ENCODE results near the gene GRM1.

GRM1 gene

GRCh38 chr6:146389740-146390139 lies 360.9 kb downstream of the GRM1 start:
- no peaks in the 10 kb centered on the region for H3K27me3 ChIP-seq (ENCODE audit: insufficient read depth, low read length, poor library complexity)
- H3K9me3 ChIP-seq (ENCODE audit: insufficient read depth, low read length, severe bottlenecking) = no peaks in the 10 kb centered on the region
- no peak overlapping the region for H3K9ac ChIP-seq (ENCODE audit: low read depth, low read length)
- ATAC-seq (ENCODE audit: insufficient read depth, low read depth) = no peak
- H3K36me3 ChIP-seq (ENCODE audit: insufficient read depth, low read length) = no peaks in the 10 kb centered on the region
- no peak for DNase-seq
- H3K79me2 ChIP-seq (ENCODE audit: insufficient read depth, low read length) = no peaks in the 10 kb centered on the region
- H3K4me1 ChIP-seq (ENCODE audit: insufficient read depth, low read length) = no peaks in the 10 kb centered on the region
- H3K4me2 ChIP-seq (ENCODE audit: insufficient read depth, low read length) = no peak overlapping the region
- H3K27ac ChIP-seq (ENCODE audit: low read length) = no peak overlapping the region
- H4K20me1 ChIP-seq (ENCODE audit: insufficient read depth, low read length) = no peaks in the 10 kb centered on the region
- TF ChIP-seq CTCF (IDR thresholded peaks at IDR 0.05; ENCODE audit: borderline replicate concordance, extremely low read depth, low read length, poor library complexity, severe bottlenecking) = no peak
- no peak for TF ChIP-seq EZH2 (IDR thresholded peaks at IDR 0.05; ENCODE audit: borderline replicate concordance, low read depth, low read length, severe bottlenecking)
- H3K4me3 ChIP-seq (ENCODE audit: low read depth in 1 of 2, low read length in 2 of 2) = no peak overlapping the region
- H2AFZ ChIP-seq (ENCODE audit: low read depth, low read length) = no peak overlapping the region

- no peaks in the 10 kb centered on the region for H3K79me2 ChIP-seq (ENCODE audit: insufficient read depth, low read length)
- no peak for TF ChIP-seq EZH2 (IDR thresholded peaks at IDR 0.05; ENCODE audit: borderline replicate concordance, low read depth, low read length, severe bottlenecking)
- TF ChIP-seq CTCF (IDR thresholded peaks at IDR 0.05; ENCODE audit: borderline replicate concordance, extremely low read depth, low read length, poor library complexity, severe bottlenecking) = no peak
- H4K20me1 ChIP-seq (ENCODE audit: insufficient read depth, low read length) = no peaks in the 10 kb centered on the region
- no peak overlapping the region for H3K27ac ChIP-seq (ENCODE audit: low read length)
- no peak overlapping the region for H3K9ac ChIP-seq (ENCODE audit: low read depth, low read length)
- no peak overlapping the region for H2AFZ ChIP-seq (ENCODE audit: low read depth, low read length)
- H3K9me3 ChIP-seq (ENCODE audit: insufficient read depth, low read length, severe bottlenecking) = no peaks in the 10 kb centered on the region
- no peaks in the 10 kb centered on the region for H3K4me1 ChIP-seq (ENCODE audit: insufficient read depth, low read length)
- no peaks in the 10 kb centered on the region for H3K27me3 ChIP-seq (ENCODE audit: insufficient read depth, low read length, poor library complexity)
- no peak for DNase-seq
- no peak overlapping the region for H3K4me2 ChIP-seq (ENCODE audit: insufficient read depth, low read length)
- ATAC-seq (ENCODE audit: insufficient read depth, low read depth) = no peak
- no peaks in the 10 kb centered on the region for H3K36me3 ChIP-seq (ENCODE audit: insufficient read depth, low read length)
- no peak overlapping the region for H3K4me3 ChIP-seq (ENCODE audit: low read depth in 1 of 2, low read length in 2 of 2)
These were observed 368.8 kb downstream of the GRM1 start for GRCh38 chr6:146397638-146398037.

- no peaks in the 10 kb centered on the region for H3K9me3 ChIP-seq (ENCODE audit: insufficient read depth, low read length, severe bottlenecking)
- H3K4me3 ChIP-seq (ENCODE audit: low read depth in 1 of 2, low read length in 2 of 2) = no peak overlapping the region
- DNase-seq (no peak), ATAC-seq (ENCODE audit: insufficient read depth, low read depth) (no peak)
- TF ChIP-seq EZH2 (IDR thresholded peaks at IDR 0.05; ENCODE audit: borderline replicate concordance, low read depth, low read length, severe bottlenecking) = no peak
- TF ChIP-seq CTCF (IDR thresholded peaks at IDR 0.05; ENCODE audit: borderline replicate concordance, extremely low read depth, low read length, poor library complexity, severe bottlenecking) = no peak
- no peak overlapping the region for H3K9ac ChIP-seq (ENCODE audit: low read depth, low read length)
- H3K27me3 ChIP-seq (ENCODE audit: insufficient read depth, low read length, poor library complexity) = no peaks in the 10 kb centered on the region
- H2AFZ ChIP-seq (ENCODE audit: low read depth, low read length) = no peak overlapping the region
- H4K20me1 ChIP-seq (ENCODE audit: insufficient read depth, low read length) = no peaks in the 10 kb centered on the region
- H3K4me2 ChIP-seq (ENCODE audit: insufficient read depth, low read length) = no peak overlapping the region
- no peaks in the 10 kb centered on the region for H3K79me2 ChIP-seq (ENCODE audit: insufficient read depth, low read length)
- H3K4me1 ChIP-seq (ENCODE audit: insufficient read depth, low read length) = no peaks in the 10 kb centered on the region
- no peak overlapping the region for H3K27ac ChIP-seq (ENCODE audit: low read length)
- H3K36me3 ChIP-seq (ENCODE audit: insufficient read depth, low read length) = no peaks in the 10 kb centered on the region
These were observed 373.6 kb downstream of the GRM1 start for GRCh38 chr6:146402476-146402875.

GRCh38 chr6:146408583-146408982 lies 379.7 kb downstream of the GRM1 start:
- no peak for TF ChIP-seq EZH2 (IDR thresholded peaks at IDR 0.05; ENCODE audit: borderline replicate concordance, low read depth, low read length, severe bottlenecking)
- TF ChIP-seq CTCF (IDR thresholded peaks at IDR 0.05; ENCODE audit: borderline replicate concordance, extremely low read depth, low read length, poor library complexity, severe bottlenecking) = no peak
- no peaks in the 10 kb centered on the region for H3K4me1 ChIP-seq (ENCODE audit: insufficient read depth, low read length)
- H3K4me2 ChIP-seq (ENCODE audit: insufficient read depth, low read length) = no peak overlapping the region
- no peak overlapping the region for H2AFZ ChIP-seq (ENCODE audit: low read depth, low read length)
- H3K9me3 ChIP-seq (ENCODE audit: insufficient read depth, low read length, severe bottlenecking) = no peaks in the 10 kb centered on the region
- no peak overlapping the region for H3K4me3 ChIP-seq (ENCODE audit: low read depth in 1 of 2, low read length in 2 of 2)
- no peak overlapping the region for H3K27ac ChIP-seq (ENCODE audit: low read length)
- H4K20me1 ChIP-seq (ENCODE audit: insufficient read depth, low read length) = no peaks in the 10 kb centered on the region
- no peak overlapping the region for H3K9ac ChIP-seq (ENCODE audit: low read depth, low read length)
- no peaks in the 10 kb centered on the region for H3K79me2 ChIP-seq (ENCODE audit: insufficient read depth, low read length)
- H3K27me3 ChIP-seq (ENCODE audit: insufficient read depth, low read length, poor library complexity) = no peaks in the 10 kb centered on the region
- no peaks in the 10 kb centered on the region for H3K36me3 ChIP-seq (ENCODE audit: insufficient read depth, low read length)
- ATAC-seq (ENCODE audit: insufficient read depth, low read depth) (no peak), DNase-seq (no peak)

Data from DND-41 (cell line).